Body of pancreas (tissue), 4 donors: Measurements from ENCODE around the gene NDST3.

Experiments used
- CTCF ChIP-seq, 7 experiments: fragments of 450-650 bp in 4 of 7; fragments of 200-600 bp in 3 of 7; sonication (generic) in 3 of 7; IDR thresholded peaks; one replicate each; pipeline ENCODE4 v1.5.1; 2016 to 2019; ENCODE audit warnings: antibody characterized with exemption in 7 of 7
- POLR2A ChIP-seq, 3 donors: fragments of 450-650 bp; IDR thresholded peaks; one replicate each; pipeline ENCODE4 v1.6.1; 2016; ENCODE audit warnings: antibody characterized with exemption in 3 of 3, mild to moderate bottlenecking in 2 of 3

GRCh38 chr4:118284169-118284568 is 249.9 kb downstream of the NDST3 start:
- TF ChIP-seq CTCF (IDR thresholded peaks at IDR 0.05) (no peak), POLR2A (IDR thresholded peaks at IDR 0.05) (no peak)
